ENCODE results near the gene FOXI1.

FOXI1 gene

GRCh38 chr5:170132976-170133448, 27.3 kb downstream of the FOXI1 start:
- TF ChIP-seq EZH2phosphoT487 (conservative IDR thresholded peaks at IDR 0.05; ENCODE audit: low read length) (no peak), CTCF (IDR thresholded peaks at IDR 0.05; ENCODE audit: insufficient read depth, low read length, poor library complexity, severe bottlenecking) (no peak)
- Histone ChIP-seq H3F3A (ENCODE audit: insufficient read depth) (no peaks in the 10 kb centered on the region), H3K27ac (ENCODE audit: low read depth, low read length) (no peak overlapping the region), H2AFZ (ENCODE audit: low read depth, low read length, severe bottlenecking) (no peak overlapping the region), H3K4me2 (ENCODE audit: low read depth, low read length, poor library complexity, severe bottlenecking) (no peak overlapping the region), H3K4me3 (ENCODE audit: insufficient read depth, low read length, poor library complexity, severe bottlenecking) (no peak overlapping the region), H4K20me1 (ENCODE audit: low read depth, low read length) (no peaks in the 10 kb centered on the region), H3K9ac (ENCODE audit: low read length) (no peak overlapping the region), H3K36me3 (ENCODE audit: low read length) (no peaks in the 10 kb centered on the region), H3K27me3 (ENCODE audit: low read length) (no peaks in the 10 kb centered on the region), H3K9me2 (replicated peaks; ENCODE audit: insufficient read depth, low read length) (no peaks in the 10 kb centered on the region), H3K9me3 (ENCODE audit: insufficient read depth, low read length) (no peaks in the 10 kb centered on the region), H3K79me2 (ENCODE audit: insufficient read depth, low read length) (no peaks in the 10 kb centered on the region)

- H3K4me2 ChIP-seq (ENCODE audit: low read depth, low read length, poor library complexity, severe bottlenecking), result no peak overlapping the region
- H3K27ac ChIP-seq (ENCODE audit: low read depth, low read length), result no peak overlapping the region
- H2AFZ ChIP-seq (ENCODE audit: low read depth, low read length, severe bottlenecking), result no peak overlapping the region
These were observed 30.2 kb downstream of the FOXI1 start for GRCh38 chr5:170135796-170136490.

GRCh38 chr5:170136506-170136905, 30.8 kb downstream of the FOXI1 start:
- H3K4me2 ChIP-seq (ENCODE audit: low read depth, low read length, poor library complexity, severe bottlenecking), result no peak overlapping the region
- H3K9ac ChIP-seq (ENCODE audit: low read length), result no peak overlapping the region
- H3K9me3 ChIP-seq (ENCODE audit: insufficient read depth, low read length), result no peaks in the 10 kb centered on the region
- H3K4me3 ChIP-seq (ENCODE audit: insufficient read depth, low read length, poor library complexity, severe bottlenecking), result no peak overlapping the region
- H3K27ac ChIP-seq (ENCODE audit: low read depth, low read length), result no peak overlapping the region
- H3F3A ChIP-seq (ENCODE audit: insufficient read depth), result no peaks in the 10 kb centered on the region
- no peak for TF ChIP-seq CTCF (IDR thresholded peaks at IDR 0.05; ENCODE audit: insufficient read depth, low read length, poor library complexity, severe bottlenecking)
- TF ChIP-seq EZH2phosphoT487 (conservative IDR thresholded peaks at IDR 0.05; ENCODE audit: low read length), result no peak
- no peaks in the 10 kb centered on the region for H4K20me1 ChIP-seq (ENCODE audit: low read depth, low read length)
- H3K36me3 ChIP-seq (ENCODE audit: low read length), result no peaks in the 10 kb centered on the region
- H3K9me2 ChIP-seq (replicated peaks; ENCODE audit: insufficient read depth, low read length), result no peaks in the 10 kb centered on the region
- H3K27me3 ChIP-seq (ENCODE audit: low read length), result no peaks in the 10 kb centered on the region
- no peaks in the 10 kb centered on the region for H3K79me2 ChIP-seq (ENCODE audit: insufficient read depth, low read length)
- H2AFZ ChIP-seq (ENCODE audit: low read depth, low read length, severe bottlenecking), result no peak overlapping the region

More at GRCh38 chr5:170135796-170136490, 30.2 kb downstream of the FOXI1 start:
- H3K9me3 ChIP-seq (ENCODE audit: insufficient read depth, low read length), result no peaks in the 10 kb centered on the region
- H3K27me3 ChIP-seq (ENCODE audit: low read length), result no peaks in the 10 kb centered on the region
- H3K9me2 ChIP-seq (replicated peaks; ENCODE audit: insufficient read depth, low read length), result no peaks in the 10 kb centered on the region
- H4K20me1 ChIP-seq (ENCODE audit: low read depth, low read length), result no peaks in the 10 kb centered on the region
- no peak for TF ChIP-seq EZH2phosphoT487 (conservative IDR thresholded peaks at IDR 0.05; ENCODE audit: low read length)
- no peak overlapping the region for H3K9ac ChIP-seq (ENCODE audit: low read length)
- no peaks in the 10 kb centered on the region for H3K36me3 ChIP-seq (ENCODE audit: low read length)
- H3F3A ChIP-seq (ENCODE audit: insufficient read depth), result no peaks in the 10 kb centered on the region
- no peak overlapping the region for H3K4me3 ChIP-seq (ENCODE audit: insufficient read depth, low read length, poor library complexity, severe bottlenecking)
- H3K79me2 ChIP-seq (ENCODE audit: insufficient read depth, low read length), result no peaks in the 10 kb centered on the region

GRCh38 chr5:170137694-170138214, 32.1 kb downstream of the FOXI1 start:
- Histone ChIP-seq H3K9ac (ENCODE audit: low read length) (no peak overlapping the region), H3K9me2 (replicated peaks; ENCODE audit: insufficient read depth, low read length) (no peaks in the 10 kb centered on the region), H4K20me1 (ENCODE audit: low read depth, low read length) (no peaks in the 10 kb centered on the region), H3K4me3 (ENCODE audit: insufficient read depth, low read length, poor library complexity, severe bottlenecking) (no peak overlapping the region), H3K79me2 (ENCODE audit: insufficient read depth, low read length) (no peaks in the 10 kb centered on the region), H3K9me3 (ENCODE audit: insufficient read depth, low read length) (no peaks in the 10 kb centered on the region), H3K4me2 (ENCODE audit: low read depth, low read length, poor library complexity, severe bottlenecking) (no peak overlapping the region), H3F3A (ENCODE audit: insufficient read depth) (no peaks in the 10 kb centered on the region), H3K27me3 (ENCODE audit: low read length) (no peaks in the 10 kb centered on the region), H3K36me3 (ENCODE audit: low read length) (no peaks in the 10 kb centered on the region), H3K27ac (ENCODE audit: low read depth, low read length) (no peak overlapping the region), H2AFZ (ENCODE audit: low read depth, low read length, severe bottlenecking) (no peak overlapping the region)
- TF ChIP-seq EZH2phosphoT487 (conservative IDR thresholded peaks at IDR 0.05; ENCODE audit: low read length), result no peak
- no peak for TF ChIP-seq CTCF (IDR thresholded peaks at IDR 0.05; ENCODE audit: insufficient read depth, low read length, poor library complexity, severe bottlenecking)
